Skeletal muscle tissue (tissue), 4 donors: ENCODE data around the gene LMTK3. TPM values are rescaled to one million over a fixed set of nuclear protein-coding genes. Genes with fewer than 3 reads are reported as not detected.
A peak's percentile ranks its signal among the peaks of the same experiment; 100 is the strongest.

Experiments
- H3K27ac ChIP-seq: one replicate; pipeline ENCODE4 v1.7.0; 2013; ENCODE audit warnings: mild to moderate bottlenecking, low read depth, low read length, inconsistent platforms
- H3K27me3 ChIP-seq, 3 donors: one replicate each; pipeline ENCODE4 v1.7.0; 2013; ENCODE audit warnings: low read length in 3 of 3; ENCODE audit not compliant: control insufficient read depth in 3 of 3, insufficient read depth in 3 of 3
- H3K36me3 ChIP-seq, 3 donors: one replicate each; pipeline ENCODE4 v1.7.0; 2013; ENCODE audit warnings: low read length in 3 of 3; ENCODE audit not compliant: control insufficient read depth in 3 of 3, insufficient read depth in 3 of 3
- H3K4me1 ChIP-seq, 3 donors: one replicate each; pipeline ENCODE4 v1.7.0; 2013; ENCODE audit warnings: low read length in 3 of 3, mild to moderate bottlenecking in 3 of 3; ENCODE audit not compliant: control insufficient read depth in 3 of 3, insufficient read depth in 3 of 3
- H3K4me3 ChIP-seq, 3 donors: one replicate each; pipeline ENCODE4 v1.7.0; 2013; ENCODE audit warnings: low read length in 3 of 3
- H3K9ac ChIP-seq, 3 donors: one replicate each; pipeline ENCODE4 v1.7.0; 2013; ENCODE audit warnings: low read length in 3 of 3, mild to moderate bottlenecking in 3 of 3, moderate library complexity in 2 of 3, low read depth in 1 of 3
- H3K9me3 ChIP-seq, 3 donors: one replicate each; pipeline ENCODE4 v1.7.0; 2013; ENCODE audit warnings: low read length in 3 of 3; ENCODE audit not compliant: control insufficient read depth in 3 of 3
- total RNA-seq: library from RNA; depleted of rRNA; stranded (reverse); fragments of >200 nt; gene quantifications from one replicate; pipeline ENCODE4 v1.2.3, GENCODE V29; 2014
- donor health status: Osteomylitis.

Gene LMTK3
- total RNA-seq, 1 donor from 2014 or later: not detected

- Histone ChIP-seq H3K9ac (no peak overlapping the region), H3K36me3 (peaks cover 66 to 71% (median 68%) of the 10 kb centered on the region in 3 donors)
Measured at GRCh38 chr19:48474084-48474592, 37.5 kb downstream of the LMTK3 start.

GRCh38 chr19:48473161-48473966, 38.3 kb downstream of the LMTK3 start:
- no peak overlapping the region for H3K4me3 ChIP-seq
- H3K27ac ChIP-seq: no peak overlapping the region
- H3K36me3 ChIP-seq: peaks cover 66 to 70% (median 68%) of the 10 kb centered on the region in 3 donors
- peaks cover 12 to 16% (median 15%) of the 10 kb centered on the region in 3 donors for H3K4me1 ChIP-seq
- H3K27me3 ChIP-seq: no peaks in the 10 kb centered on the region
- H3K9ac ChIP-seq: no peak overlapping the region
- H3K9me3 ChIP-seq: no peaks in the 10 kb centered on the region

More at GRCh38 chr19:48474084-48474592, 37.5 kb downstream of the LMTK3 start:
- Histone ChIP-seq H3K9me3 (no peaks in the 10 kb centered on the region), H3K4me3 (no peak overlapping the region), H3K27me3 (no peaks in the 10 kb centered on the region), H3K4me1 (peaks cover 9 to 13% (median 12%) of the 10 kb centered on the region in 3 donors), H3K27ac (no peak overlapping the region)

- peaks cover 55 to 62% (median 62%) of the 10 kb centered on the region in 3 donors for H3K36me3 ChIP-seq
- peaks cover 15 to 19% (median 17%) of the 10 kb centered on the region in 3 donors for H3K4me1 ChIP-seq
- no peak overlapping the region for H3K4me3 ChIP-seq
- H3K9me3 ChIP-seq: no peaks in the 10 kb centered on the region
- H3K27ac ChIP-seq: no peak overlapping the region
- H3K27me3 ChIP-seq: no peaks in the 10 kb centered on the region
- no peak overlapping the region for H3K9ac ChIP-seq
Measured at GRCh38 chr19:48471836-48472235, 39.8 kb downstream of the LMTK3 start.

GRCh38 chr19:48470856-48471255, 40.8 kb downstream of the LMTK3 start:
- H3K27me3 ChIP-seq: no peaks in the 10 kb centered on the region
- H3K9ac ChIP-seq: no peak overlapping the region
- H3K27ac ChIP-seq: no peak overlapping the region
- no peak overlapping the region for H3K4me3 ChIP-seq
- peaks cover 15 to 19% (median 17%) of the 10 kb centered on the region in 3 donors for H3K4me1 ChIP-seq
- H3K36me3 ChIP-seq: peaks cover 50 to 55% (median 54%) of the 10 kb centered on the region in 3 donors
- no peaks in the 10 kb centered on the region for H3K9me3 ChIP-seq

- Histone ChIP-seq H3K9ac (peak overlapping the region; percentile 68 to 91 (median 80)), H3K4me1 (peaks cover 15 to 19% (median 17%) of the 10 kb centered on the region in 3 donors), H3K27ac (peak overlapping the region; percentile 96), H3K9me3 (no peaks in the 10 kb centered on the region), H3K36me3 (peaks cover 43 to 48% (median 47%) of the 10 kb centered on the region in 3 donors), H3K4me3 (peak overlapping the region; percentile 70 to 82 (median 78)), H3K27me3 (no peaks in the 10 kb centered on the region)
Measured at GRCh38 chr19:48469934-48470680, 41.5 kb downstream of the LMTK3 start.

- Histone ChIP-seq H3K9ac (peak within 1 kb of the TSS; percentile 83 to 95 (median 91)), H3K27me3 (no peaks in the 10 kb centered on the region), H3K9me3 (no peaks in the 10 kb centered on the region), H3K27ac (peak within 1 kb of the TSS; percentile 96), H3K4me1 (peaks cover 15 to 19% (median 17%) of the 10 kb centered on the region in 3 donors), H3K36me3 (peaks cover 35 to 41% (median 39%) of the 10 kb centered on the region in 3 donors), H3K4me3 (peak within 1 kb of the TSS; percentile 78 to 85 (median 82))
Measured at GRCh38 chr19:48469289-48469881, 42.2 kb downstream of the LMTK3 start, which contains the start of gene CYTH2. TSS of gene CYTH2 (plus strand) at chr19:48469369. CDS start at chr19:48469508, 139 bp downstream.

GRCh38 chr19:48468772-48469288, 42.8 kb downstream of the LMTK3 start:
- Histone ChIP-seq H3K4me1 (peaks cover 15 to 19% (median 17%) of the 10 kb centered on the region in 3 donors), H3K4me3 (peak overlapping the region; percentile 78 to 85 (median 80)), H3K27me3 (no peaks in the 10 kb centered on the region), H3K9me3 (no peaks in the 10 kb centered on the region), H3K36me3 (peaks cover 30 to 35% (median 34%) of the 10 kb centered on the region in 3 donors), H3K9ac (peak overlapping the region; percentile 83 to 95 (median 91)), H3K27ac (peak overlapping the region; percentile 96)

GRCh38 chr19:48466561-48467325, 44.9 kb downstream of the LMTK3 start:
- Histone ChIP-seq H3K36me3 (peaks cover 14 to 15% (median 14%) of the 10 kb centered on the region in 3 donors), H3K27ac (no peak overlapping the region)

GRCh38 chr19:48465215-48465614, 46.4 kb downstream of the LMTK3 start:
- Histone ChIP-seq H3K4me1 (peaks cover 8 to 12% (median 11%) of the 10 kb centered on the region in 3 donors), H3K9me3 (no peaks in the 10 kb centered on the region), H3K9ac (no peak overlapping the region), H3K27ac (no peak overlapping the region), H3K36me3 (peaks cover 0 to 2% (median under 1%) of the 10 kb centered on the region in 3 donors), H3K4me3 (no peak overlapping the region), H3K27me3 (no peaks in the 10 kb centered on the region)

More at GRCh38 chr19:48466561-48467325, 44.9 kb downstream of the LMTK3 start:
- no peaks in the 10 kb centered on the region for H3K9me3 ChIP-seq
- peaks cover 15 to 19% (median 17%) of the 10 kb centered on the region in 3 donors for H3K4me1 ChIP-seq
- no peak overlapping the region for H3K4me3 ChIP-seq
- H3K9ac ChIP-seq: no peak overlapping the region
- no peaks in the 10 kb centered on the region for H3K27me3 ChIP-seq
